OCI-LY3 (cell line): ENCODE results near the gene UNC119B.

ENCODE experiments used
- H2AFZ ChIP-seq: fragments of 200-600, 300-600 bp; shearing (Covaris generic); 2 replicates; pipeline ENCODE4 v1.6.0; 2014; ENCODE audit warnings: antibody characterized with exemption, low read depth, low read length
- H3K27ac ChIP-seq: fragments of 200-600, 300-600 bp; sonication (generic); 2 replicates; pipeline ENCODE4 v1.5.1; 2014; ENCODE audit warnings: mild to moderate bottlenecking, low read length, moderate library complexity, mixed read lengths
- H3K27me3 ChIP-seq: fragments of 200-600, 300-600 bp; sonication (generic); 2 replicates; pipeline ENCODE4 v1.6.1; 2014; ENCODE audit warnings: low read depth, low read length, mixed read lengths
- H3K36me3 ChIP-seq: fragments of 200-600, 300-600 bp; sonication (generic); replicated peaks from 2 replicates; pipeline ENCODE3; 2014; ENCODE audit warnings: low read depth, low read length, mixed read lengths
- H3K4me1 ChIP-seq: fragments of 300-600, 200-600 bp; sonication (generic); 2 replicates; pipeline ENCODE4 v1.6.1; 2014; ENCODE audit warnings: low read length, mixed read lengths
- H3K4me2 ChIP-seq: fragments of 200-600, 300-600 bp; sonication (generic); 2 replicates; pipeline ENCODE4 v1.6.1; 2014; ENCODE audit warnings: low read length, mixed read lengths
- H3K4me3 ChIP-seq: fragments of 300-600, 200-600 bp; sonication (generic); 2 replicates; pipeline ENCODE4 v1.5.1; 2014; ENCODE audit warnings: antibody characterized with exemption, mild to moderate bottlenecking, low read length, moderate library complexity
- H3K79me2 ChIP-seq: fragments of 300-600, 200-600 bp; shearing (Covaris generic); 2 replicates; pipeline ENCODE4 v1.6.1; 2014; ENCODE audit warnings: mild to moderate bottlenecking, low read length, mixed read lengths
- H3K9ac ChIP-seq: fragments of 300-600, 200-600 bp; shearing (Covaris generic); 2 replicates; pipeline ENCODE4 v1.6.0; 2014; ENCODE audit warnings: mild to moderate bottlenecking, low read length, moderate library complexity
- H3K9me3 ChIP-seq: fragments of 200-600, 300-600 bp; shearing (Covaris generic); 2 replicates; pipeline ENCODE4 v1.6.1; 2014; ENCODE audit warnings: low read length, mixed read lengths; ENCODE audit not compliant: insufficient read depth
- H4K20me1 ChIP-seq: fragments of 200-600, 300-600 bp; sonication (generic); 2 replicates; pipeline ENCODE4 v1.6.1; 2016; ENCODE audit warnings: low read length, mixed read lengths; ENCODE audit not compliant: insufficient read depth
- EZH2phosphoT487 ChIP-seq: fragments of 200-600 bp; shearing (Covaris generic); IDR thresholded peaks from 2 replicates; pipeline ENCODE4 v1.6.1; 2018; ENCODE audit warnings: antibody characterized with exemption, mixed run types, low read depth
- TF ChIP-seq, protein P1 (sequence below): fragments of 200-600, 300-600 bp; sonication (generic); IDR thresholded peaks from 2 replicates; pipeline ENCODE4 v1.5.1; 2014; ENCODE audit warnings: antibody characterized with exemption, low read length, low read depth

UNC119B gene

DNA sequence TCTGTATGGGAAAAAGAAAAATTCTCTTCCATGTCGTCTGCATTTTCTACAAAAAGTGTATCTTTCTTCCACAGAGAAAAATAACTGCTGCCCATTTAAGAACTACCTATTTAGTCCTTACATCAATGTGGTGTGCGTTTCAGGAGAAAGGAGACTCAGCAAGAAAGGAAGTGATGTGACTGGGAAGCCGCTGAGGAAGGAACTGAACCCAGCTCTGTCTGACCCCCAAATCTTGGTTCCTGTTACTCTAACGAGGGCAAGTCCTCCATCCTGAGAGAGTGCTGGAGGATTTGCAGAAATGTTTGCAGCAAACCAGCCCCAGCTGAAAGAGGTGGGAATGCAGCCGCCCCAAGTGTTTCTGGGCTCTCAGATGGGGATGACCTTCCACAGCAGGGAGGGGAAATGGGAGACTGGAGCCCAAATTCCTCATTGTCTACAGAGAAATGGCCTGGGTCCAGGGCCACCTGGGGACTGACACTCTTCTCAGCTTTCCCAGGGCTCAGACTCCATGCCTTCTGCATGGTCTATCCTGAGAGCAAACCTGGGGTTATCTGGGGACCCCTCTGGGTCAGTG lies 30.0 kb upstream of the UNC119B start:
- no peaks in the 10 kb centered on the region for H3K9me3 ChIP-seq
- peak overlapping the region; percentile 75 for H3K27ac ChIP-seq

DNA sequence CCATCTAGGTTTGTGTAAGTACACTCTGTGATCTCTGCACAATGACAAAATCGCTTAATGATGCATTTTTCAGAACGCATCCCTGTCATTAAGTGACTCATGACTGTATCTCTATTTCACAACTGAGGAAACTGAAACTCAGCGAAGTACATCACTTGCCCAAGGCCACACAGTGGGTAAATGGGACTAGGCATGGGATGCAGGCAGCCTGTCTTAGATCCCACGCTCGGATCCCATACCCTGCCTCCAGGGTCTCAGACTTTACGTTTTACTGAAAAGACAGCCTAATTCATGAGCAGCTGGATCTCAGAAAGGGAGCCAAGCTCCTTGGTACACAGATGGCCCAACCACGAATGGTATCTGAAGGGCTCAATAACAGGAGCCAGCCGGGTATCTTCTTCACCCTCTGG lies 25.7 kb upstream of the UNC119B start:
- Histone ChIP-seq H3K79me2 (peaks cover 26% of the 10 kb centered on the region), H3K9me3 (no peaks in the 10 kb centered on the region), H3K27me3 (no peaks in the 10 kb centered on the region), H3K27ac (peak overlapping the region; percentile 98), H3K36me3 (no peaks in the 10 kb centered on the region), H4K20me1 (peaks cover 18% of the 10 kb centered on the region), H3K4me2 (peak overlapping the region; percentile 81), H3K9ac (peak overlapping the region; percentile 73), H3K4me3 (peak overlapping the region; percentile 60), H3K4me1 (peaks cover 58% of the 10 kb centered on the region), H2AFZ (peak overlapping the region; percentile 29; the same call in 1 of the 2 replicates)
- no peak for TF ChIP-seq EZH2phosphoT487
- TF ChIP-seq, protein P1, sequence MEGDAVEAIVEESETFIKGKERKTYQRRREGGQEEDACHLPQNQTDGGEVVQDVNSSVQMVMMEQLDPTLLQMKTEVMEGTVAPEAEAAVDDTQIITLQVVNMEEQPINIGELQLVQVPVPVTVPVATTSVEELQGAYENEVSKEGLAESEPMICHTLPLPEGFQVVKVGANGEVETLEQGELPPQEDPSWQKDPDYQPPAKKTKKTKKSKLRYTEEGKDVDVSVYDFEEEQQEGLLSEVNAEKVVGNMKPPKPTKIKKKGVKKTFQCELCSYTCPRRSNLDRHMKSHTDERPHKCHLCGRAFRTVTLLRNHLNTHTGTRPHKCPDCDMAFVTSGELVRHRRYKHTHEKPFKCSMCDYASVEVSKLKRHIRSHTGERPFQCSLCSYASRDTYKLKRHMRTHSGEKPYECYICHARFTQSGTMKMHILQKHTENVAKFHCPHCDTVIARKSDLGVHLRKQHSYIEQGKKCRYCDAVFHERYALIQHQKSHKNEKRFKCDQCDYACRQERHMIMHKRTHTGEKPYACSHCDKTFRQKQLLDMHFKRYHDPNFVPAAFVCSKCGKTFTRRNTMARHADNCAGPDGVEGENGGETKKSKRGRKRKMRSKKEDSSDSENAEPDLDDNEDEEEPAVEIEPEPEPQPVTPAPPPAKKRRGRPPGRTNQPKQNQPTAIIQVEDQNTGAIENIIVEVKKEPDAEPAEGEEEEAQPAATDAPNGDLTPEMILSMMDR: no peak

More for the DNA sequence above, 30.0 kb upstream of the UNC119B start:
- peak overlapping the region; percentile 23; the same call in 1 of the 2 replicates for H3K9ac ChIP-seq
- TF ChIP-seq EZH2phosphoT487: no peak
- TF ChIP-seq, protein P1: no peak
- H3K4me2 ChIP-seq: peak overlapping the region; percentile 68
- H3K36me3 ChIP-seq: no peaks in the 10 kb centered on the region
- peak overlapping the region; percentile 48 for H3K4me3 ChIP-seq
- H3K4me1 ChIP-seq: peaks cover 59% of the 10 kb centered on the region
- no peaks in the 10 kb centered on the region for H3K27me3 ChIP-seq
- H4K20me1 ChIP-seq: no peaks in the 10 kb centered on the region
- no peaks in the 10 kb centered on the region for H3K79me2 ChIP-seq
- peak overlapping the region; percentile 28; the same call in 1 of the 2 replicates for H2AFZ ChIP-seq

DNA sequence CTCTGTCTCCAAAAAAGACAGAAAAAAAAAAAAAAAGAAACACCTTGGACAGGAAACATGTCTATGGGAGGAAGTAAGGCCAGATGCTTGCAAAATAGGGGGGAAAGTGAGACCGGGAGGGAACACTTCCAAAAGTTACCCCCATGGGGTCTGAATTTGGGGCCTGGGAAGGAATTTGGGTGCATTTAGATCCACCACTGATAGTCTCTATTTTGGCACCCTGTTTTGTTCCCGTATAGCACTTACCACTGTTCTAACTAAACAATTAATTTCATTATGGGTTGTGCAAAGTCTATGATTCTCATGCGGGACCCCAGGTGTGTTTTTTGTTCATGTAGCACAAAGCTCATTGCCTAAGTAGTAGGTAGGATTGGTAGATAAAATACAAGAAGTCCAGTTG lies 24.7 kb upstream of the UNC119B start:
- H3K27ac ChIP-seq: peak overlapping the region; percentile 98
- H3K36me3 ChIP-seq: peaks cover 4% of the 10 kb centered on the region
- no peaks in the 10 kb centered on the region for H3K9me3 ChIP-seq
- H4K20me1 ChIP-seq: peaks cover 26% of the 10 kb centered on the region
- H3K79me2 ChIP-seq: peaks cover 36% of the 10 kb centered on the region
- H3K4me1 ChIP-seq: peaks cover 49% of the 10 kb centered on the region
- H3K27me3 ChIP-seq: no peaks in the 10 kb centered on the region
- no peak for TF ChIP-seq EZH2phosphoT487
- TF ChIP-seq, protein P1: no peak
- H2AFZ ChIP-seq: no peak overlapping the region
- H3K4me3 ChIP-seq: peak overlapping the region; percentile 98
- H3K4me2 ChIP-seq: peak overlapping the region; percentile 81
- H3K9ac ChIP-seq: peak overlapping the region; percentile 75

DNA sequence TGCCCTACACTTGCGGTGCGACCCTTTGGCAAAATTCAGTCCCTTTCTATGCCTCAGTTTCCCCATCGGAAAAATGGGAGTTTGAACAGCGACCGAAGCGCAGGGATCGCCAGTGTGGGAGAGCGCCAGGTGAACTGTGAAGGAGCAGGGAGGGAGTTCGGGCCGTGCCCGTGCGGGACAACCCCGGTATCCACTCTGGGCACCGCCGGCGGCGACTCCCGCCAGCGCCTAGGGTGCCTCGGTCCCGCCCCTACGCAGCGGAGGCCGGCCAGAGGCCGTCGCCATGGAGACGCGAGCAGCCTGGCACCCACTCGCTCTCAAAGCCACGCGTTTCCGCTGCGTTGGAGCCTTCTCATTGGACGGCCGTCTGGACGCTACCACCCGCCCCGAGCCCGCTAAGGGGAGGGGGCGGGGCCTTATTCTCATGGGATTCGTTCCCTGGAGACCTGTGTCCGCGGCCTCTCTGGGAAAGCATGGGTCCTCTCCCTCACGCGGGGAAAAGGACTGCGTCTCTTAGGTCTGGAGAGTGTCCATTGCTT lies 24.0 kb upstream of the UNC119B start:
- Histone ChIP-seq H3K27ac (peak overlapping the region; percentile 98), H3K9me3 (no peaks in the 10 kb centered on the region), H4K20me1 (peaks cover 33% of the 10 kb centered on the region), H3K4me2 (peak overlapping the region; percentile 81), H3K9ac (peak overlapping the region; percentile 86), H3K36me3 (peaks cover 6% of the 10 kb centered on the region), H3K27me3 (no peaks in the 10 kb centered on the region), H3K4me1 (peaks cover 45% of the 10 kb centered on the region), H2AFZ (peak overlapping the region; percentile 81), H3K79me2 (peaks cover 43% of the 10 kb centered on the region), H3K4me3 (peak overlapping the region; percentile 98)
- no peak for TF ChIP-seq EZH2phosphoT487
- TF ChIP-seq, protein P1: no peak
